GM10266 (cell line): ENCODE results near the gene STAG3.
"Not testable (repeated sequence)": the region's sequence is repeated elsewhere in the genome, so short reads cannot be mapped to it uniquely, and the experiment has no call there.

ENCODE experiments used
- DNase-seq: peaks from one replicate; pipeline ENCODE4 v3.0.0; 2012; ENCODE audit errors: extremely low spot score
- TF ChIP-seq, protein P1 (sequence below): IDR thresholded peaks from 2 replicates; pipeline ENCODE4 v1.5.1; 2012; ENCODE audit warnings: mild to moderate bottlenecking, low read depth; ENCODE audit not compliant: control insufficient read depth, insufficient read depth; ENCODE audit errors: missing control alignments

Gene STAG3, protein sequence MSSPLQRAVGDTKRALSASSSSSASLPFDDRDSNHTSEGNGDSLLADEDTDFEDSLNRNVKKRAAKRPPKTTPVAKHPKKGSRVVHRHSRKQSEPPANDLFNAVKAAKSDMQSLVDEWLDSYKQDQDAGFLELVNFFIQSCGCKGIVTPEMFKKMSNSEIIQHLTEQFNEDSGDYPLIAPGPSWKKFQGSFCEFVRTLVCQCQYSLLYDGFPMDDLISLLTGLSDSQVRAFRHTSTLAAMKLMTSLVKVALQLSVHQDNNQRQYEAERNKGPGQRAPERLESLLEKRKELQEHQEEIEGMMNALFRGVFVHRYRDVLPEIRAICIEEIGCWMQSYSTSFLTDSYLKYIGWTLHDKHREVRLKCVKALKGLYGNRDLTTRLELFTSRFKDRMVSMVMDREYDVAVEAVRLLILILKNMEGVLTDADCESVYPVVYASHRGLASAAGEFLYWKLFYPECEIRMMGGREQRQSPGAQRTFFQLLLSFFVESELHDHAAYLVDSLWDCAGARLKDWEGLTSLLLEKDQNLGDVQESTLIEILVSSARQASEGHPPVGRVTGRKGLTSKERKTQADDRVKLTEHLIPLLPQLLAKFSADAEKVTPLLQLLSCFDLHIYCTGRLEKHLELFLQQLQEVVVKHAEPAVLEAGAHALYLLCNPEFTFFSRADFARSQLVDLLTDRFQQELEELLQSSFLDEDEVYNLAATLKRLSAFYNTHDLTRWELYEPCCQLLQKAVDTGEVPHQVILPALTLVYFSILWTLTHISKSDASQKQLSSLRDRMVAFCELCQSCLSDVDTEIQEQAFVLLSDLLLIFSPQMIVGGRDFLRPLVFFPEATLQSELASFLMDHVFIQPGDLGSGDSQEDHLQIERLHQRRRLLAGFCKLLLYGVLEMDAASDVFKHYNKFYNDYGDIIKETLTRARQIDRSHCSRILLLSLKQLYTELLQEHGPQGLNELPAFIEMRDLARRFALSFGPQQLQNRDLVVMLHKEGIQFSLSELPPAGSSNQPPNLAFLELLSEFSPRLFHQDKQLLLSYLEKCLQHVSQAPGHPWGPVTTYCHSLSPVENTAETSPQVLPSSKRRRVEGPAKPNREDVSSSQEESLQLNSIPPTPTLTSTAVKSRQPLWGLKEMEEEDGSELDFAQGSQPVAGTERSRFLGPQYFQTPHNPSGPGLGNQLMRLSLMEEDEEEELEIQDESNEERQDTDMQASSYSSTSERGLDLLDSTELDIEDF

DNA sequence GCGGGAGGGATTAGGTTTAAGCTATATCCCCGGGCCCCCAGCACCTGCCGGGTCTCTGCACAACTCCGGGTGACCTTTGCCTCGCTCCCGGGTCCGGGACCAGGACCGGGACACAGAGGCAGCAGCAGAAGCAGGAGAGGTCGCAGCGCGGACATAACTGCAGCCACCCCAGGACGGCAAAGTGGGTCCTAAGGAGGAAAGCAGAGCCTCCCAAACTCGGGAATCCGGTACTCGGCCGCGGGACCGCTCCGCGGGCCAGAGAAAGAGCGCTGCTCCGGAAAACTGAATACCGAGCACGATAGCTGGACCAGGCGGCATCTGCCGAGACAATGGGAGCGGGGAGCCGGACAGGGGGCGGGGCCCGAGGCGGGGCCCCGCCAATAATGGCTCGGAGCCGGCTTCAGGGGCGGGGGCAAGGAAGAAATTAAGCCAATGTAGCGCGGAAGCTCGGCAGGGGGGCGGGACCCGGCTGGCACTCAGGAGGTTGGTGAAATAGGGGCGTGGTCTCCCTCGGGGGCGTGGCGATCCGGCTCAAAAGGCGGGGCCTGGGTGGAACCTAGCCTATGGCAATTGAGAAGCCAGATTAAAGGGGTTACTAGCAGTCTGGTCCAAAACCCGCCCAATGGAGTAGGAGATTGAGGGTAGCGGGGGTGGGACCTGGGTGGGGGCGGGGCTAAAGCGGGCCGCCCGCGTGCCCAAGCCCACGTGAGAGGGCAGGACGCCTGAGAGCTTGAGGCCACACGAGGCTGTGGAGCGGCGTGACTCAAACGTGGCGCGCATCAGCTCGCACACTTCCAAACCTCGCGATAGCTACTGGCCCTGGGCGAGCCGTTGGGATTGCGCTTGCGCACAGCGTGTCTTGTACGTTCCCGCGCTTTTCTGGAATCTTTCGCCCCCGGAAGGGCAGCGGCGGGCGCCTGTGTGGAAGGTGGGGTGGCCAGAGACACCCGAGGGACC is at the start of gene STAG3, which contains the start of gene GPC2:
TSS of gene STAG3 (plus strand) at position 874 of the 957 bp plus-strand sequence. CDS start 2,639 bp downstream, outside the sequence.
TSS of gene GPC2 (minus strand) at position 337 of the 957 bp plus-strand sequence. CDS start at position 155, 182 bp downstream.
- DNase-seq = peak; percentile 97
- TF ChIP-seq, protein P1, sequence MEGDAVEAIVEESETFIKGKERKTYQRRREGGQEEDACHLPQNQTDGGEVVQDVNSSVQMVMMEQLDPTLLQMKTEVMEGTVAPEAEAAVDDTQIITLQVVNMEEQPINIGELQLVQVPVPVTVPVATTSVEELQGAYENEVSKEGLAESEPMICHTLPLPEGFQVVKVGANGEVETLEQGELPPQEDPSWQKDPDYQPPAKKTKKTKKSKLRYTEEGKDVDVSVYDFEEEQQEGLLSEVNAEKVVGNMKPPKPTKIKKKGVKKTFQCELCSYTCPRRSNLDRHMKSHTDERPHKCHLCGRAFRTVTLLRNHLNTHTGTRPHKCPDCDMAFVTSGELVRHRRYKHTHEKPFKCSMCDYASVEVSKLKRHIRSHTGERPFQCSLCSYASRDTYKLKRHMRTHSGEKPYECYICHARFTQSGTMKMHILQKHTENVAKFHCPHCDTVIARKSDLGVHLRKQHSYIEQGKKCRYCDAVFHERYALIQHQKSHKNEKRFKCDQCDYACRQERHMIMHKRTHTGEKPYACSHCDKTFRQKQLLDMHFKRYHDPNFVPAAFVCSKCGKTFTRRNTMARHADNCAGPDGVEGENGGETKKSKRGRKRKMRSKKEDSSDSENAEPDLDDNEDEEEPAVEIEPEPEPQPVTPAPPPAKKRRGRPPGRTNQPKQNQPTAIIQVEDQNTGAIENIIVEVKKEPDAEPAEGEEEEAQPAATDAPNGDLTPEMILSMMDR = no peak

DNA sequence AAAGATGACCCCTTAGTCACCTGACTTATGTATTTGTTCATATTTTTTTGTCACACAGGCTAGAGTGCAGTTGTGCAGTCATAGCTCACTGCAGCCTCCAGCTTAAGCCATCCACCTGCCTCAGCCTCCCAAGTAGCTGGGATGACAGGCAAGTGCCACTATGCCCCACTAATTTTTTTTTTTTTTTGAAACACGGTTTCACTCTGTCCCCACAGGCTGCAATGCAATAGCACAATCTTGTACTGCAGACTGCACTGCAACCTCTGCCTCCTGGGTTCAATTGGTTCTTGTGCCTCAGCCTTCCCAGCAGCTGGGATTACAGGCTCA is 49.1 kb upstream of the STAG3 start:
- no peak for DNase-seq
- TF ChIP-seq, protein P1 = no peak

DNA sequence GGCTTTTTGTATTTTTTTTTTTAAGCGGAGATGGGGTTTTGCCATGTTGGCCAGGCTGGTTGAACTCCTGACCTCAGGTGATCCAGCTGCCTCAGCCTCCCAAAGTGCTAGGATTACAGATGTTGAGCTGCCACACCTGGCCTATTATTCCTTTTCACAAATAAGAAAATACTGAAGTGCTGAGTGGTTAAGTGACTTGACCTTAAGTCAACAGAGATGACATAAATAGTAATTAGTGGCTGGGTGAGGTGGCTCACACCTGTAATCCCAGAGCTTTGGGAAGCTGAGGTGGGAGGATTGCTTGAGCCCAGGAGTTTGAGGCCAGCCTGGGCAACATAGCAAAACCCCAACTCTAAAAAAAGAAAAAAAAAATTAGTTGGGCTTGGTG is 47.5 kb upstream of the STAG3 start:
- not testable (repeated sequence) for DNase-seq

DNA sequence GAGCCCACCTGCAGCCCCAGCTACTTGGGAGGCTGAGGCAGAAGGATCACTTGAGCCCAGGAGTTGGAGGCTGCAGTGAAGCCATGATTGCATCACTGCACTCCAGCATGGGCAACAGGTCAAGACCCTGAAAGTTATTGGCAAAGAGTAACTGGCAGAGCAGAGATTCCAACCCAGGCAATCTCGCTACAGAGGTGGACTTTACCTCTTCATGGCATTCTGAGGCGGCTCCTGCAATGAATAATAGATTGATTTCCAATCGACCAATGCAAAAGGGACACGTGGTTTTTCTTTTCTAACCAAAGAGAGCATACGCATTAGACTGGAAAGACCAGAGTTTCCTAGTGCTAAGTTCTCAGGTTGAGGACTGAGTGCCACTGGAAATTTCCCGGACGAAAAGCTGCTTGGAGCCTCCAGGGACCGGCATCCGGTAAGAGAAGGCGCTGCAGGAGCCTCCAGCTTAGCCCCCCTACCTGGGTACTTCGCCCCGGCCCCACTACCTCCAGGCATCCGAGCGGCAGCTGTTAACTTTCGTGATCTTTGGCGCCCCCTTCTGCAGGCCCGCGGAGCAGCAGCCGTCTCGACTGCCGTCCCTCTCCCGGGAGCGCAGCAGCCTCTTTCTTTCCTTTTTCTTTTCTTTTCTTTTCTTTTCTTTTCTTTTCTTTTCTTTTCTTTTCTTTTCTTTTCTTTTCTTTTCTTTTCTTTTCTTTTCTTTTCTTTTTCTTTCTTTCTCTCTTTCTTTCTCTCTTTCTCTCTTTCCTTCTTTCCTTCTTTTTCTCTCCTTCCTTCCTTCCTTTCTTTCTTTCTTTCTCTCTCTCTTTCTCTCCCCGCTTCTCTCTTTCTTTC is 46.9 kb upstream of the STAG3 start:
- peak; percentile 79 for DNase-seq
- TF ChIP-seq, protein P1 = peak; percentile 95

DNA sequence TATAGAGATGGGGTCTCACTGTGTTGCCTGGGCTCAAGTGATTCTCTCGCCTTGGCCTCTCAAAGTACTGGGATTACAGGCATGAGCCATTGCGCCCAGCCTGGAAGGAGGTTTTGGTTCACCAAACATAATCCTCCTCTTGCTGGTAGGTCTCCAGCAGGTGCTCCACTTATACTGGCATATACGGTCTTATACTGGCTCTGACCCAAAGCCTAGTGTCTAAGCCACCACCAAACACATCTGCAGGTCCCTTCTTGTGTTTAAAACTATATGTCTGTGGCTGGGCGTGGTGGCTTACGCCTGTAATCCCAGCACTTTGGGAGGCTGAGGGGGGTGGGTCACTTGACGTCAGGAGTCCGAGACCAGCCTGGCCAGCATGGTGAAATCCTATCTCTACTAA is 45.6 kb upstream of the STAG3 start:
- TF ChIP-seq, protein P1 = no peak
- DNase-seq = no peak

DNA sequence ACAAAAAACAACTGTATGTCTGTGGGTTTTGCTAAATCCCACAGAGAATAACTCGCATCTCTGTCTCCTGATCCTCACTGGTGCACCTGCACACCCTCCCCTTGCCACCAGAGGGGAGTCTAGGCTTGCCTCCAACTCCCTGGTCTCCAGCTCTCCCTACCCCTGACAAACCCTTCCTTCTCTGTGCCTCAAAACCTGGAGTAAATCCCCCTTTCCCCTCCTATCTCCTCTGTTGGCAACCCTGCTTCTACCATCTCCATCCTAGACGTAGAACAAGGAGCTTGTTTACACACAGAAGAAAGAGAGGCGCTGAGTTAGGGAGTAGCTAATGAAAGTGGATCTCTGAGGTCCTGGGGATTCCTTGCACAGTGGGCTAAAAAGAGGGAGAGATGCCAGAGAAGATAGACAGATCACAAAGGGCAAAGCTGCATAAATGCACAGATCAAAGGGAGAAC is 45.0 kb upstream of the STAG3 start:
- TF ChIP-seq, protein P1 = peak; percentile 94
- DNase-seq = peak; percentile 77
